Superior temporal gyrus (tissue), 1 donor: Measurements from ENCODE around the gene BAAT.
"Not testable (repeated sequence)": the region's sequence is repeated elsewhere in the genome, so short reads cannot be mapped to it uniquely, and the experiment has no call there.

Experiments used
- DNase-seq: peaks from one replicate; pipeline ENCODE4 v3.0.0-alpha.2; 2016; ENCODE audit errors: extremely low spot score

BAAT gene

GRCh38 chr9:101360647-101361046 is 24.2 kb downstream of the BAAT start:
- no peak for DNase-seq

GRCh38 chr9:101359679-101360078 is 25.1 kb downstream of the BAAT start:
- DNase-seq: no peak

GRCh38 chr9:101356619-101357018 is 28.2 kb downstream of the BAAT start:
- DNase-seq: no peak

GRCh38 chr9:101354765-101355708 is 29.8 kb downstream of the BAAT start:
- no peak for DNase-seq

- DNase-seq: no peak
These were observed 30.6 kb downstream of the BAAT start for GRCh38 chr9:101354143-101354764.

GRCh38 chr9:101353683-101354082 is 31.1 kb downstream of the BAAT start:
- DNase-seq: no peak

GRCh38 chr9:101352892-101353463 is 31.8 kb downstream of the BAAT start:
- no peak for DNase-seq

GRCh38 chr9:101350285-101350684 is 34.5 kb downstream of the BAAT start:
- DNase-seq: no peak

- no peak for DNase-seq
These were observed 42.2 kb downstream of the BAAT start for GRCh38 chr9:101342595-101342994.

- DNase-seq: no peak
These were observed 42.8 kb downstream of the BAAT start for GRCh38 chr9:101341958-101342357.

GRCh38 chr9:101337237-101337636 is 47.6 kb downstream of the BAAT start:
- no peak for DNase-seq

GRCh38 chr9:101336091-101336490 is 48.7 kb downstream of the BAAT start:
- DNase-seq: no peak

GRCh38 chr9:101333926-101334702 is 50.7 kb downstream of the BAAT start:
- no peak for DNase-seq

GRCh38 chr9:101333490-101333889 is 51.3 kb downstream of the BAAT start:
- DNase-seq: no peak

- DNase-seq: no peak
These were observed 52.4 kb downstream of the BAAT start for GRCh38 chr9:101332362-101332761.

GRCh38 chr9:101327422-101327909 is 57.3 kb downstream of the BAAT start:
- not testable (repeated sequence) for DNase-seq

GRCh38 chr9:101326501-101326900 is 58.3 kb downstream of the BAAT start:
- no peak for DNase-seq

GRCh38 chr9:101326035-101326434 is 58.8 kb downstream of the BAAT start:
- DNase-seq: no peak

GRCh38 chr9:101325053-101325452 is 59.8 kb downstream of the BAAT start:
- no peak for DNase-seq

- no peak for DNase-seq
These were observed 60.5 kb downstream of the BAAT start for GRCh38 chr9:101324245-101324804.

- no peak for DNase-seq
These were observed 61.7 kb downstream of the BAAT start for GRCh38 chr9:101323129-101323528.
